Stimulated activated CD4-positive, alpha-beta T cell treated with anti-CD3 and anti-CD28 coated beads, Interleukin-12 subunit alpha, Interleukin-12 subunit beta, amount 100 ng/mL, for 48 hours (primary cell): Measurements from ENCODE around the gene KSR1.

Experiments
- DNase-seq, 3 donors: peaks; one replicate each; pipeline ENCODE4 v3.0.0-alpha.2; 2020; ENCODE audit warnings: low read depth in 2 of 3, low spot score in 1 of 3

KSR1 gene

DNA sequence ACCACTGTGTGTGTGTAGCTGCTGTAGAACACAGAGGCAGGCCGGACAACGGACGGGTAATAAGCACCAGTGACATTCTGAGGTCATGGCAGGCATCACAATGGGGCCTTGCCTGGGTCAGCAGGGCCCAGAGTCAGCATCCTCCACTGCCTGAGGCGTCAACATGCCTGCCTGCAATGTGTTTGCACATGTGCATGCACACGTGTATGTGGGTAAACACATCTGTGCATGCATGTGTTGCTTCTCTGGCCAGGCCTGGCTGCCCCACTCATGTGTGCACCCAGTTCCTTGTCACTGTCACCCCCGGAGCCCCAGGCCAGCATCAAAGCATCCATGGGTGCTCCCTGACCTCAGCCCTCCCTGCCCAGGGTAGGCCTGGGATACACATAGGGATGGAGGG, 218.1 kb downstream of the KSR1 start:
- DNase-seq = no peak
